Gastrocnemius medialis (tissue), 4 donors: Measurements from ENCODE around the gene IL17D.

Experiments
- CTCF ChIP-seq, 5 experiments: fragments of 450-650 bp in 3 of 5; fragments of 200-600 bp in 2 of 5; sonication (generic) in 2 of 5; IDR thresholded peaks in 4 of 5; conservative IDR thresholded peaks in 1 of 5; 1 replicate in 4 of 5; 2 replicates in 1 of 5; pipeline ENCODE4 v1.5.1; 2016 to 2019; ENCODE audit warnings: antibody characterized with exemption in 5 of 5, mild to moderate bottlenecking in 3 of 5, moderate library complexity in 3 of 5
- POLR2A ChIP-seq, 2 donors: fragments of 450-650 bp; IDR thresholded peaks; one replicate each; pipeline ENCODE4 v1.6.1; 2017; ENCODE audit warnings: antibody characterized with exemption in 2 of 2, mild to moderate bottlenecking in 2 of 2, moderate library complexity in 2 of 2

GRCh38 chr13:20714161-20714560 lies 10.7 kb downstream of the IL17D start:
- TF ChIP-seq CTCF (IDR thresholded peaks at IDR 0.05 in 4 of 5, conservative IDR thresholded peaks at IDR 0.05 in 1 of 5) (no peak), POLR2A (IDR thresholded peaks at IDR 0.05) (no peak)
